Mammary epithelial cell (primary cell): ENCODE data around the gene CALML6.

Experiments
- CTCF ChIP-seq, 2 donors: IDR thresholded peaks in 1 of 2; conservative IDR thresholded peaks in 1 of 2; 2 replicates each; pipeline ENCODE4 v1.5.1; 2011 to 2012; ENCODE audit warnings: inconsistent platforms in 2 of 2, low read length in 2 of 2, mild to moderate bottlenecking in 2 of 2, control low read depth in 1 of 2, low read depth in 1 of 2; ENCODE audit not compliant: insufficient read depth in 1 of 2; ENCODE audit errors: extremely low read depth in 1 of 2
- EZH2 ChIP-seq: IDR thresholded peaks from 2 replicates; pipeline ENCODE4 v1.6.1; 2012; ENCODE audit warnings: low read length, inconsistent platforms, borderline replicate concordance

GRCh38 chr1:1924849-1925248, 9.8 kb downstream of the CALML6 start:
- TF ChIP-seq CTCF (conservative IDR thresholded peaks at IDR 0.05 in 1 of 2, IDR thresholded peaks at IDR 0.05 in 1 of 2; ENCODE audit: extremely low read depth in 1 of 2, insufficient read depth in 1 of 2, low read depth in 1 of 2, low read length in 2 of 2) (no peak), EZH2 (no peak)
